Tibial nerve (tissue), 4 donors: ENCODE measurements around the gene RNU7-1.

Source experiments
- CTCF ChIP-seq, 5 experiments: fragments of 200-600 bp in 3 of 5; fragments of 450-650 bp in 2 of 5; sonication (generic) in 3 of 5; IDR thresholded peaks; one replicate each; pipeline ENCODE4 v1.5.1; 2016 to 2019; ENCODE audit warnings: antibody characterized with exemption in 5 of 5, mild to moderate bottlenecking in 3 of 5, moderate library complexity in 2 of 5
- EP300 ChIP-seq, 2 donors: sonication (generic); formaldehyde crosslinking; IDR thresholded peaks; one replicate each; pipeline ENCODE4 v1.6.1; 2017; ENCODE audit warnings: antibody characterized with exemption in 2 of 2, mild to moderate bottlenecking in 1 of 2
- POLR2A ChIP-seq, 2 donors: fragments of 450-650 bp; IDR thresholded peaks; one replicate each; pipeline ENCODE4 v1.6.1; 2017; ENCODE audit warnings: antibody characterized with exemption in 2 of 2, mild to moderate bottlenecking in 2 of 2, moderate library complexity in 2 of 2

DNA sequence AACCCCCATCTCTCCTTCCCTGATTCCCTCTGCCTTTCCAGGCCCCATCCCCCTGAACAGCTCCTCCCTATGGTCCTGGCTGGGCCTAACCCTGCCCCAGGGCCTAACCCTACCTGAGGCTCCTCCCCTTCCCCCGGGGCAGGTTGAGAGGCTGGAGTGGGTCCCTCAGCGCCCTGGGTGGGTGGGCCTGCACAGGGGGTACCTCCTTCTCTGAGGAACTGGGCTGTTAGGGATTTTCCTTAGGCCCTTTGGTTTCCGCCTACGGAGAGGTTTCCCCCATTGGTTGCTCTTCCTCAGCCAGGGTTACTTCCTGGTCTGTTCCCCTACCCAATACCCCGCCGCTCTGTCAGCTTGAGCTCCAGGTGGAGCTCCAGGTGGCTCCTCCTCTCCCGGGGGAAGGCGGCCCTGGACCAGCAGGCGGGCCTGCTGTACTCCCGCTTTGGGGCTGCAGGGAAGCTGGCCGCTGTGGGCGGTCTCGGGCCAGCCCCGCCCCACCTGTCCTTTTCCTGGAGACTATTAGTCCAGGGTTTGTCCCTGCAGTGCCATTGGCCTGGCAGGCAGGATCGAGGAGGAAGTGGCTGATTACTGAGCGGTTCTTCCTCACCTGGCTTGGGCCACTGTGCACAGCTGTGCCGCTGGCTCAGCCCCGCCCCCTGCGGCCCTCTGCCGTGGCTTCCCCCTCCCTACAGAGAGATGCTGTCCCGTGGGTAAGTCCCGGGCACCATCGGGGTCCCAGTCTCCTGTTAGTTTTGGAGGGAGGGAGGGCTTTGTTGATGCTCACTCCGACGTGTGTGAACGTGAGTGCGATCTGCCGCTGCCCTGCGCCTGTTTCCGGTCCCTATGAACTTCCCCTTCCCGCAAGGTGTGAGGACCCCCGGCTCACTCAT is 2.7 kb downstream of the RNU7-1 start:
- no peak for TF ChIP-seq POLR2A (IDR thresholded peaks at IDR 0.05)
- no peak for TF ChIP-seq CTCF (IDR thresholded peaks at IDR 0.05)
- TF ChIP-seq EP300 (IDR thresholded peaks at IDR 0.05), result no peak
